Measurements from ENCODE around the gene TCFL5.

DNA sequence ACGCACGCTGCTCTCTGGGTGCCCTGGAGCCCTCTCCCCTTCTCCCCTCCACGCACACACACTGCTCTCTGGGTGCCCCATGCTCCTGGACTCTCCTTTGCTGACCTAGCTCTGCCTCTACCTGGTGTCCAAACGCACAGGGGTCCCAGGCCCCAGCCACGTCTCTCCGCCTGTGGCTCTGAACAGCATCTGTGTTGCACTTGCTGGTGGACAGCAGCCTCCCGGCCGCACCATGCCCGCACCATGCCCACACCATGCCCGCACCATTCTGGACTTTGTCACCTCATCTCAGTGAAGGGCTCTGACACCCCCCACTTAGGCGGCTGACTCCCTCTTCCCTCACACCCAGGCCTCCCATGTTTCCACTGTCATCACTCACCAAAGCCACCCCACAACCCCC lies 21.8 kb downstream of the TCFL5 start:
- TF ChIP-seq, protein P1, sequence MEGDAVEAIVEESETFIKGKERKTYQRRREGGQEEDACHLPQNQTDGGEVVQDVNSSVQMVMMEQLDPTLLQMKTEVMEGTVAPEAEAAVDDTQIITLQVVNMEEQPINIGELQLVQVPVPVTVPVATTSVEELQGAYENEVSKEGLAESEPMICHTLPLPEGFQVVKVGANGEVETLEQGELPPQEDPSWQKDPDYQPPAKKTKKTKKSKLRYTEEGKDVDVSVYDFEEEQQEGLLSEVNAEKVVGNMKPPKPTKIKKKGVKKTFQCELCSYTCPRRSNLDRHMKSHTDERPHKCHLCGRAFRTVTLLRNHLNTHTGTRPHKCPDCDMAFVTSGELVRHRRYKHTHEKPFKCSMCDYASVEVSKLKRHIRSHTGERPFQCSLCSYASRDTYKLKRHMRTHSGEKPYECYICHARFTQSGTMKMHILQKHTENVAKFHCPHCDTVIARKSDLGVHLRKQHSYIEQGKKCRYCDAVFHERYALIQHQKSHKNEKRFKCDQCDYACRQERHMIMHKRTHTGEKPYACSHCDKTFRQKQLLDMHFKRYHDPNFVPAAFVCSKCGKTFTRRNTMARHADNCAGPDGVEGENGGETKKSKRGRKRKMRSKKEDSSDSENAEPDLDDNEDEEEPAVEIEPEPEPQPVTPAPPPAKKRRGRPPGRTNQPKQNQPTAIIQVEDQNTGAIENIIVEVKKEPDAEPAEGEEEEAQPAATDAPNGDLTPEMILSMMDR (IDR thresholded peaks at IDR 0.05), result no peak
- no peak for TF ChIP-seq POLR2A (IDR thresholded peaks at IDR 0.05)
